Neural progenitor cell (in vitro differentiated cells): Measurements from ENCODE around the gene TRIM40. TPM values are rescaled to one million over a fixed set of nuclear protein-coding genes. Genes with fewer than 3 reads are reported as not detected.

Experiments used
- DNase-seq: peaks from one replicate; pipeline ENCODE4 v3.0.0-alpha.2; 2016; ENCODE audit warnings: low spot score
- H2AFZ ChIP-seq: fragments of 200-600 bp; sonication (generic); replicated peaks from 2 replicates; pipeline ENCODE4 v1.6.1; 2016; ENCODE audit warnings: antibody characterized with exemption
- H3F3A ChIP-seq: fragments of 200-600 bp; sonication (generic); 2 replicates; pipeline ENCODE4 v1.6.1; 2016; ENCODE audit warnings: antibody characterized with exemption, low read depth
- H3K27ac ChIP-seq: fragments of 200-600 bp; sonication (generic); 2 replicates; pipeline ENCODE4 v1.5.1; 2016; ENCODE audit warnings: mild to moderate bottlenecking
- H3K27me3 ChIP-seq: fragments of 200-600 bp; sonication (generic); 2 replicates; pipeline ENCODE4 v1.6.1; 2016; ENCODE audit warnings: mild to moderate bottlenecking, moderate library complexity
- H3K36me3 ChIP-seq: fragments of 200-600 bp; sonication (generic); 2 replicates; pipeline ENCODE4 v1.5.1; 2016
- H3K4me1 ChIP-seq: fragments of 200-600 bp; sonication (generic); 2 replicates; pipeline ENCODE4 v1.6.1; 2016; ENCODE audit warnings: mixed run types
- H3K4me2 ChIP-seq: fragments of 200-600 bp; sonication (generic); 2 replicates; pipeline ENCODE4 v1.6.1; 2016
- H3K4me3 ChIP-seq: fragments of 200-600 bp; sonication (generic); 2 replicates; pipeline ENCODE4 v1.5.1; 2016
- H3K79me2 ChIP-seq: fragments of 200-600 bp; sonication (generic); 2 replicates; pipeline ENCODE4 v1.6.1; 2016; ENCODE audit warnings: low read depth
- H3K9ac ChIP-seq: fragments of 200-600 bp; sonication (generic); 2 replicates; pipeline ENCODE4 v1.6.1; 2016
- H3K9me3 ChIP-seq: fragments of 200-600 bp; sonication (generic); 2 replicates; pipeline ENCODE4 v1.5.1; 2016; ENCODE audit warnings: low read depth
- H4K20me1 ChIP-seq: fragments of 200-600 bp; sonication (generic); 2 replicates; pipeline ENCODE4 v1.6.1; 2016; ENCODE audit warnings: low read depth
- H3K27ac Mint-ChIP-seq: 3 replicates; pipeline ENCODE4 v1.8.0; 2021; ENCODE audit warnings: mixed read lengths
- H3K27me3 Mint-ChIP-seq: 2 replicates; pipeline ENCODE4 v1.8.0; 2022; ENCODE audit warnings: low read depth, mild to moderate bottlenecking, inconsistent platforms, moderate library complexity, mixed read lengths; ENCODE audit not compliant: insufficient read depth
- H3K36me3 Mint-ChIP-seq: 3 replicates; pipeline ENCODE4 v1.8.0; 2021; ENCODE audit warnings: mixed read lengths
- H3K4me1 Mint-ChIP-seq: 3 replicates; pipeline ENCODE4 v1.8.0; 2021; ENCODE audit warnings: mixed read lengths
- H3K4me3 Mint-ChIP-seq: 3 replicates; pipeline ENCODE4 v1.8.0; 2021; ENCODE audit warnings: mild to moderate bottlenecking, moderate library complexity, mixed read lengths
- H3K9me3 Mint-ChIP-seq: 3 replicates; pipeline ENCODE4 v1.8.0; 2020; ENCODE audit warnings: mixed read lengths
- CTCF ChIP-seq: fragments of 200-600 bp; sonication (generic); IDR thresholded peaks from 2 replicates; pipeline ENCODE4 v1.5.1; 2017; ENCODE audit warnings: antibody characterized with exemption, mild to moderate bottlenecking
- EZH2 ChIP-seq: fragments of 200-600 bp; sonication (generic); IDR thresholded peaks from 2 replicates; pipeline ENCODE4 v1.6.1; 2017; ENCODE audit warnings: antibody characterized with exemption, mild to moderate bottlenecking, moderate library complexity
- EZH2phosphoT487 ChIP-seq: fragments of 200-600 bp; sonication (generic); IDR thresholded peaks from 2 replicates; pipeline ENCODE4 v1.6.1; 2017; ENCODE audit warnings: antibody characterized with exemption
- total RNA-seq: library from RNA; depleted of rRNA; stranded (reverse); fragments of >200 nt; gene quantifications from 2 replicates; pipeline ENCODE4 v1.2.3, GENCODE V29; 2015; ENCODE audit warnings: low replicate concordance

The TRIM40 gene
- total RNA-seq, 1 donor from 2014 or later, result not detected

GRCh38 chr6:30157581-30157980 lies 21.6 kb downstream of the TRIM40 start:
- no peaks in the 10 kb centered on the region for H4K20me1 ChIP-seq
- no peaks in the 10 kb centered on the region for H3K4me1 ChIP-seq
- no peak overlapping the region for H3K4me2 ChIP-seq
- H3K27me3 Mint-ChIP-seq, result peaks cover 6% of the 10 kb centered on the region
- peaks cover 31% of the 10 kb centered on the region for H3K27me3 ChIP-seq
- no peaks in the 10 kb centered on the region for H3K79me2 ChIP-seq
- no peaks in the 10 kb centered on the region for H3K36me3 Mint-ChIP-seq
- no peak for TF ChIP-seq EZH2
- TF ChIP-seq EZH2phosphoT487, result no peak
- TF ChIP-seq CTCF, result no peak
- H3K4me3 Mint-ChIP-seq, result no peak overlapping the region
- H3K9me3 Mint-ChIP-seq, result no peaks in the 10 kb centered on the region
- H3K27ac ChIP-seq, result no peak overlapping the region
- H3K9ac ChIP-seq, result no peak overlapping the region
- no peaks in the 10 kb centered on the region for H3K9me3 ChIP-seq
- H3F3A ChIP-seq, result no peaks in the 10 kb centered on the region
- H3K4me1 Mint-ChIP-seq, result no peaks in the 10 kb centered on the region
- H3K4me3 ChIP-seq, result no peak overlapping the region
- no peak overlapping the region for H2AFZ ChIP-seq
- H3K27ac Mint-ChIP-seq, result no peak overlapping the region
- no peak for DNase-seq
- no peaks in the 10 kb centered on the region for H3K36me3 ChIP-seq

- Histone ChIP-seq H2AFZ (no peak overlapping the region), H3K27ac (no peak overlapping the region), H3K27me3 (peaks cover 31% of the 10 kb centered on the region), H3K9ac (no peak overlapping the region), H3K79me2 (no peaks in the 10 kb centered on the region), H4K20me1 (no peaks in the 10 kb centered on the region), H3K4me2 (no peak overlapping the region), H3K9me3 (no peaks in the 10 kb centered on the region), H3K4me1 (no peaks in the 10 kb centered on the region), H3F3A (no peaks in the 10 kb centered on the region), H3K36me3 (no peaks in the 10 kb centered on the region), H3K4me3 (no peak overlapping the region)
- Mint-ChIP-seq H3K4me3 (no peak overlapping the region), H3K9me3 (no peaks in the 10 kb centered on the region), H3K27ac (no peak overlapping the region), H3K27me3 (peaks cover 6% of the 10 kb centered on the region), H3K36me3 (no peaks in the 10 kb centered on the region), H3K4me1 (no peaks in the 10 kb centered on the region)
- no peak for DNase-seq
- TF ChIP-seq EZH2 (no peak), EZH2phosphoT487 (no peak), CTCF (no peak)
These were observed 22.1 kb downstream of the TRIM40 start for GRCh38 chr6:30157999-30158398.

GRCh38 chr6:30158475-30159040 lies 22.6 kb downstream of the TRIM40 start:
- Histone ChIP-seq H3K27ac (no peak overlapping the region), H3K27me3 (peaks cover 31% of the 10 kb centered on the region), H3K4me2 (no peak overlapping the region), H3K36me3 (no peaks in the 10 kb centered on the region), H3F3A (no peaks in the 10 kb centered on the region), H3K9me3 (no peaks in the 10 kb centered on the region), H3K9ac (no peak overlapping the region), H3K79me2 (no peaks in the 10 kb centered on the region), H2AFZ (no peak overlapping the region), H3K4me1 (no peaks in the 10 kb centered on the region), H3K4me3 (no peak overlapping the region), H4K20me1 (no peaks in the 10 kb centered on the region)
- H3K36me3 Mint-ChIP-seq, result no peaks in the 10 kb centered on the region
- peaks cover 6% of the 10 kb centered on the region for H3K27me3 Mint-ChIP-seq
- no peaks in the 10 kb centered on the region for H3K4me1 Mint-ChIP-seq
- H3K27ac Mint-ChIP-seq, result no peak overlapping the region
- no peaks in the 10 kb centered on the region for H3K9me3 Mint-ChIP-seq
- DNase-seq, result no peak
- no peak overlapping the region for H3K4me3 Mint-ChIP-seq
- TF ChIP-seq CTCF (no peak), EZH2 (no peak), EZH2phosphoT487 (no peak)
